Ovary (tissue), 9 donors: ENCODE measurements around the gene NDUFB11. TPM values are rescaled to one million over a fixed set of nuclear protein-coding genes. Genes with fewer than 3 reads are reported as not detected.

Experiments
- DNase-seq, 5 donors: peaks; one replicate each; pipeline ENCODE4 v3.0.0-alpha.2; 2019 to 2020
- H3K27ac ChIP-seq, 2 donors: fragments of 200-600 bp; one replicate each; pipeline versions ENCODE4 v1.5.1 to v1.8.0; 2019 to 2022
- H3K27me3 ChIP-seq: fragments of 200-600 bp; one replicate; pipeline ENCODE4 v1.8.0; 2022
- H3K36me3 ChIP-seq: fragments of 200-600 bp; sonication (generic); one replicate; pipeline ENCODE4 v1.5.1; 2019
- H3K4me1 ChIP-seq: one replicate; pipeline ENCODE4 v1.8.1; 2013; ENCODE audit warnings: mild to moderate bottlenecking, moderate library complexity; ENCODE audit not compliant: insufficient read depth
- H3K4me3 ChIP-seq: fragments of 200-600 bp; sonication (generic); one replicate; pipeline ENCODE4 v1.5.1; 2017
- H3K9me3 ChIP-seq, 2 donors: fragments of 200-600 bp in 1 of 2; sonication (generic) in 1 of 2; one replicate each; pipeline versions ENCODE4 v1.5.1 to v1.8.1; 2013 to 2019; ENCODE audit warnings: mild to moderate bottlenecking in 1 of 2, moderate library complexity in 1 of 2
- CTCF ChIP-seq, 3 donors: fragments of 450-650 bp in 2 of 3; fragments of 200-600 bp in 1 of 3; IDR thresholded peaks; one replicate each; pipeline versions ENCODE4 v1.5.1 to v1.8.0; 2016 to 2022; ENCODE audit warnings: antibody characterized with exemption in 3 of 3, mild to moderate bottlenecking in 1 of 3
- EP300 ChIP-seq: sonication (generic); formaldehyde crosslinking; IDR thresholded peaks from one replicate; pipeline ENCODE4 v1.6.1; 2017; ENCODE audit warnings: antibody characterized with exemption
- POLR2A ChIP-seq: fragments of 450-650 bp; IDR thresholded peaks from one replicate; pipeline ENCODE4 v1.6.1; 2017; ENCODE audit warnings: antibody characterized with exemption, mild to moderate bottlenecking, moderate library complexity
- WGBS, 3 donors: extraction: QIAGEN DNeasy Blood & Tissue Kit in 1 of 3; methylation state at CpG; one replicate each; pipeline versions ENCODE4 v1.1.5 to v1.1.7; 2013 to 2017; 5-methylcytosine and 5-hydroxymethylcytosine counted together
- intact Hi-C, 4 donors: fragments of 100-400 bp; cut with DNase I; formaldehyde crosslinking; loops; one replicate each; pipeline versions ENCODE4 v1.11.0 to v1.15.1; 2022 to 2023
- polyA plus RNA-seq, 2 donors: library from polyadenylated mRNA; stranded (reverse); fragments of 200-250 nt in 1 of 2; fragments of 350-450 nt in 1 of 2; fragmentation: Illumina TruSeq in 1 of 2; extraction: RNeasy Lipid Tissue Mini Kit (QIAGEN cat#74804) in 1 of 2; gene quantifications; one replicate each; pipeline ENCODE4 v1.2.3, GENCODE V29; 2013 to 2014
- total RNA-seq, 7 donors: library from RNA; depleted of rRNA in 2 of 7; stranded (reverse); fragments of >200 nt in 2 of 7; fragmentation: NEBNext Ultra II Directional in 3 of 7; extraction: Animal tissue kit (Norgen Biotek cat#: 25700) in 3 of 7; gene quantifications; one replicate each; pipeline versions ENCODE4 v1.1.0 to v1.2.4, GENCODE V29; 2016 to 2023
- donor health status: DM: no; HTN: no; CAD: no; lungs with moderate emphysema.
- donor health status: DM: no; HTN: no; CAD: no.
- donor health status: Bipolar disorder and iron deficiency.
- donor health status: DM: yes; HTN: yes; CAD: no.
- donor health status: DM: no; HTN: no; CAD: no.
- donor health status: DM: yes; HTN: yes; CAD: no.

Gene NDUFB11
- total and polyA plus RNA-seq, 9 donors, result 33.9 to 82.0 (median 44.6) TPM

DNA sequence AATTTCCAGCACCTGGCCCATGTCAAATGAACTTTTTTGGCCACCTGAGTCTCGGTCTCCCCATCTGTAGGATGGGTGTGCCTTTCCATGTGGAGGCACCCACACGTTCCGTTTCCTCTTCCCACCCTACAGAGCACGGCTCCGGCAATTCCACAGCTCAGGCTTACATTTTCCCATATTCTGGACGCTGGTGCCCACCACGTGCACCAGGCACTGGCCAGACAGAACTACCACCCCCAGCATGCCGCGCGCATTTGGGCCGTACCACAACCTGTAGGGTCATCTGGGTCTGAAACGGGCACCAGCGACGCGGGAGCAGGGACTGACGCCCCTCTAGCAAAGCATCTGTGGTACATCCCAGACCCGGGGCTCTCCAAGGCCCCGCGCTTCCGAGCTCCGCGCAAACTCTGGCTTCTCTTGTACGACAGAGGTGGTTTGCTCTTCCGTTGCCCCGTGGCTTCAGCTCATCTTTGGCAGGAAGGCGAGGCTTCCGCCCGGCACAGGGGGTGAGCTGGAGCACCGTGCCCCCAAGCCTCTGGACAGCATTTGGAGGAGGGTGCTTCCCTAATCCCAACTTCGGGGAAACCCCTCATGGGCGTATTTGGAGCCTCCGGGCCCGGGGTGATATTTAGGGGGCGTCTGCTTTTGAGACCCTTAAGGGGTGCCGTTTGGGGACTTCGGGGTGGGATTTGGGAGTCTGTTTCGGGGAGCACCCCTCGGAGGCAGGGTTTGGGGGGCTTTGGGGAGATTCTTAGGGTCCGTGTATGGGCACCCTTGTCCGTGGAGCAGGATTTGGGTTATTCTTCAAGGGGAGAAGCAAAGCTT lies 46.2 kb upstream of the NDUFB11 start:
- Histone ChIP-seq H3K27me3 (no peaks in the 10 kb centered on the region), H3K4me1 (peaks cover 4% of the 10 kb centered on the region), H3K4me3 (peak overlapping the region; percentile 45), H3K27ac (no peak overlapping the region), H3K9me3 (no peaks in the 10 kb centered on the region), H3K36me3 (no peaks in the 10 kb centered on the region)
- peak; percentile 82 to 88 (median 86) for DNase-seq
- WGBS, 3 donors, result 15 to 28% (median 24%) methylated on average over 36 to 40 of the region's 40 CpGs
- intact Hi-C loops, result loop anchor here in 2 of 4 donors (5.0 to 10.0 kb wide), 4 partner anchors 192 to 454 kb away; no protein-coding TSS in a partner anchor
- TF ChIP-seq CTCF (IDR thresholded peaks at IDR 0.05) (no peak), POLR2A (no peak)

DNA sequence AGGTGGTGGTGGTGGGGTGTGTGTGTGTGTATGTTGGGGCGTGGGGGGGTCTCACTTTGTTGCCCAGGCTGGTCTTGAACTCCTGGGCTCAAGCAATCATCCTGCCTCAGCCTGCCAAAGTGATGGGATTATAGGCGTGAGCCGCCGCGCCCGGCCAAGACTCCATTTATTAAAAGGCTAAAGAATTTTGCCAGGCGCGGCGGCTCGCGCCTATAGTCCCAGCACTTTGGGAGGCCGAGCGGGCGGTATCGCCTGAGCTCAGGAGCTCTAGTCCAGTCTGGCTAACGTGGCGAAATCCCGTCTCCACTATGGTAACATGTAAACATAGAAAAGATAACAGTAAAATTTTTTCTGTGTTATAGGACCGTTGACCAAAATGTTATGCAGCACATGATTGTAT lies 45.4 kb upstream of the NDUFB11 start:
- peaks cover 2% of the 10 kb centered on the region for H3K4me1 ChIP-seq
- intact Hi-C loops, result loop anchor here in 3 of 4 donors (5.0 to 10.0 kb wide), 4 partner anchors 192 to 455 kb away; no protein-coding TSS in a partner anchor
- no peaks in the 10 kb centered on the region for H3K27me3 ChIP-seq
- no peak for DNase-seq
- TF ChIP-seq POLR2A (no peak), EP300 (no peak)
- no peak overlapping the region for H3K4me3 ChIP-seq
- H3K9me3 ChIP-seq, result no peaks in the 10 kb centered on the region
- H3K36me3 ChIP-seq, result no peaks in the 10 kb centered on the region
- 57 to 69% (median 68%) methylated on average over 19 of the region's 19 CpGs for WGBS, 3 donors
- no peak overlapping the region for H3K27ac ChIP-seq

GRCh38 chrX:47187106-47187677 lies 42.7 kb upstream of the NDUFB11 start:
- Histone ChIP-seq H3K4me3 (no peak overlapping the region), H3K4me1 (peaks cover 2% of the 10 kb centered on the region), H3K9me3 (no peaks in the 10 kb centered on the region), H3K36me3 (no peaks in the 10 kb centered on the region), H3K27me3 (no peaks in the 10 kb centered on the region), H3K27ac (no peak overlapping the region)
- no peak for TF ChIP-seq CTCF (IDR thresholded peaks at IDR 0.05)
- no peak for TF ChIP-seq POLR2A
- no peak for TF ChIP-seq EP300
- peak in 1 of 5 donors; percentile 31 for DNase-seq
- 74 to 84% (median 79%) methylated on average over 4 of the region's 4 CpGs for WGBS, 3 donors
- intact Hi-C loops, result loop anchor here in 1 of 4 donors (10.0 kb wide), 1 partner anchor 198 kb away; no protein-coding TSS in a partner anchor

DNA sequence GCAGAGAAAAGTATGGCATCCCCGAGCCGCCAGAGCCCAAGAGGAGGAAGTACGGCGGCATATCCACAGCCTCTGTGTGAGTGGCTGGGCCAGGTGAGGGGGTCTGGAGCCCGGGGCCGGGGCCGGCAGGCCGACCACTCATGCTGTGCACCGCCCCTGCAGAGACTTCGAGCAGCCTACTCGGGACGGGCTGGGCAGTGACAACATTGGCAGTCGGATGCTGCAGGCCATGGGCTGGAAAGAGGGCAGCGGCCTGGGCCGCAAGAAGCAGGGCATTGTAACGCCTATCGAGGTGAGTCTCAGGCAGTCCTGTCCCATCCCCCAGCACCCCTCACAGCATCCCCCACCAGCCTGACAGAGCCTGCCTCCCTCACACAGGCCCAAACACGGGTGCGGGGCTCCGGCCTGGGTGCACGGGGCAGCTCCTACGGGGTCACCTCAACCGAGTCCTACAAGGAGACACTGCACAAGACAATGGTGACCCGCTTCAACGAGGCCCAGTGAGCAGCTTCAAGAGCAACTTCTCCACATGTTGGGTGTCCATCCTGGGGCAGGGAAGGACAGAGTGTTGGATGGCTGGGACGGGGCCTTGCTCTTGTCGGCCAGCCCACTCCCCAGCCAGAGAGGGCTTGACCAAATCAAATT lies 41.7 kb upstream of the NDUFB11 start:
- peaks cover 2% of the 10 kb centered on the region for H3K4me1 ChIP-seq
- TF ChIP-seq POLR2A (no peak), EP300 (no peak), CTCF (IDR thresholded peaks at IDR 0.05) (no peak)
- H3K9me3 ChIP-seq, result no peaks in the 10 kb centered on the region
- 78 to 83% (median 82%) methylated on average over 25 to 27 of the region's 27 CpGs for WGBS, 3 donors
- no peak overlapping the region for H3K4me3 ChIP-seq
- intact Hi-C loops, result loop anchor here in 1 of 4 donors (10.0 kb wide), 1 partner anchor 199 kb away; no protein-coding TSS in a partner anchor
- H3K36me3 ChIP-seq, result no peaks in the 10 kb centered on the region
- DNase-seq, result no peak
- no peaks in the 10 kb centered on the region for H3K27me3 ChIP-seq
- H3K27ac ChIP-seq, result no peak overlapping the region
